SJSA1 (cell line): ENCODE measurements around the gene DPY30. TPM values are rescaled to one million over a fixed set of nuclear protein-coding genes. Genes with fewer than 3 reads are reported as not detected.
"Not testable (repeated sequence)": the region's sequence is repeated elsewhere in the genome, so short reads cannot be mapped to it uniquely, and the experiment has no call there.

Experiments
- DNase-seq, 2 experiments: peaks; one replicate each; pipeline ENCODE4 v3.0.0-alpha.2; 2015 to 2020; ENCODE audit warnings: low spot score in 2 of 2, low read depth in 1 of 2
- H3K27ac ChIP-seq: fragments of 250-450 bp; sonication (Bioruptor Pico); 2 replicates; pipeline ENCODE4 v1.5.1; 2020; ENCODE audit warnings: mild to moderate bottlenecking, moderate library complexity
- H3K27me3 ChIP-seq: fragments of 250-450 bp; sonication (Bioruptor Pico); replicated peaks from 2 replicates; pipeline ENCODE4 v1.5.1; 2020; ENCODE audit warnings: mild to moderate bottlenecking, moderate library complexity
- H3K36me3 ChIP-seq: fragments of 250-450 bp; sonication (Bioruptor Pico); 2 replicates; pipeline ENCODE4 v1.5.1; 2020; ENCODE audit warnings: mild to moderate bottlenecking
- H3K4me1 ChIP-seq: fragments of 250-450 bp; sonication (Bioruptor Pico); replicated peaks from 2 replicates; pipeline ENCODE4 v1.6.1; 2021; ENCODE audit warnings: mild to moderate bottlenecking
- H3K4me3 ChIP-seq: fragments of 250-450 bp; sonication (Bioruptor Pico); 2 replicates; pipeline ENCODE4 v1.5.1; 2020; ENCODE audit warnings: mild to moderate bottlenecking
- H3K9me3 ChIP-seq: fragments of 250-450 bp; sonication (Bioruptor Pico); replicated peaks from 2 replicates; pipeline ENCODE4 v1.5.1; 2020; ENCODE audit warnings: mild to moderate bottlenecking
- total RNA-seq: library from RNA; depleted of rRNA; stranded (reverse); fragments of >200 nt; shearing (Covaris generic); gene quantifications from 2 replicates; pipeline ENCODE4 v1.2.3, GENCODE V29; 2014

The DPY30 gene
- total RNA-seq, 1 experiment from 2014 or later, result 99.9 TPM

GRCh38 chr2:32043561-32043960 lies 4.0 kb upstream of the DPY30 start:
- Histone ChIP-seq H3K27ac (no peak overlapping the region), H3K27me3 (no peaks in the 10 kb centered on the region), H3K4me3 (no peak overlapping the region), H3K9me3 (no peaks in the 10 kb centered on the region), H3K36me3 (no peaks in the 10 kb centered on the region), H3K4me1 (peaks cover 9% of the 10 kb centered on the region; the same call in 1 of the 2 replicates)
- DNase-seq, result no peak

- H3K4me1 ChIP-seq, H3K9me3 ChIP-seq, H3K27ac ChIP-seq, DNase-seq, H3K4me3 ChIP-seq, H3K27me3 ChIP-seq: not testable (repeated sequence)
- H3K36me3 ChIP-seq, result peaks cover 26% of the 10 kb centered on the region
These were observed 5.3 kb downstream of the DPY30 start for GRCh38 chr2:32034198-32034887.

GRCh38 chr2:32018789-32019482 lies 20.7 kb downstream of the DPY30 start:
- not testable (repeated sequence) for H3K27ac ChIP-seq, H3K9me3 ChIP-seq, H3K4me3 ChIP-seq, H3K27me3 ChIP-seq, DNase-seq, H3K4me1 ChIP-seq
- peaks cover 12% of the 10 kb centered on the region for H3K36me3 ChIP-seq

DNA sequence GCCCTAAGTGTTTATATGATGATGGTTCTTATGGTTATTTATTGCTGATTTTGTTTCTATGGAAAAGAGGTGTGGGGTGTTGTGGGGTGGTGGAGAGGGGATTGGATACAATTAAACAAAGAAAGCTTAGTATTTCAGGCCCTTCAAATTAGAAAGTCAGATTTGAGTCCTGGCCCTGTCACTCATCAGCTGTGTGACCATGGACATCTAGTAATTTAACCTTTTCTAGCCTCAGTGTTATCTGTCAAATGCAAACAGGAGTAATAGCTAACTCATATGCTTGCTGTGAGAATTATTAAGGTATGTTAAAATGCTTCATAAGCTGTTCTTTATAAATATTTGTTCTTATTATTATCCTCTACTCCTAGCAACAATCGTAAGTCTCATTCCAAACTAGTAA lies 26.7 kb downstream of the DPY30 start:
- DNase-seq, result no peak
- H3K4me3 ChIP-seq, result no peak overlapping the region
- no peaks in the 10 kb centered on the region for H3K27me3 ChIP-seq
- no peak overlapping the region for H3K27ac ChIP-seq
- H3K4me1 ChIP-seq, result peaks cover 18% of the 10 kb centered on the region
- peaks cover 4% of the 10 kb centered on the region for H3K36me3 ChIP-seq
- H3K9me3 ChIP-seq, result no peaks in the 10 kb centered on the region

DNA sequence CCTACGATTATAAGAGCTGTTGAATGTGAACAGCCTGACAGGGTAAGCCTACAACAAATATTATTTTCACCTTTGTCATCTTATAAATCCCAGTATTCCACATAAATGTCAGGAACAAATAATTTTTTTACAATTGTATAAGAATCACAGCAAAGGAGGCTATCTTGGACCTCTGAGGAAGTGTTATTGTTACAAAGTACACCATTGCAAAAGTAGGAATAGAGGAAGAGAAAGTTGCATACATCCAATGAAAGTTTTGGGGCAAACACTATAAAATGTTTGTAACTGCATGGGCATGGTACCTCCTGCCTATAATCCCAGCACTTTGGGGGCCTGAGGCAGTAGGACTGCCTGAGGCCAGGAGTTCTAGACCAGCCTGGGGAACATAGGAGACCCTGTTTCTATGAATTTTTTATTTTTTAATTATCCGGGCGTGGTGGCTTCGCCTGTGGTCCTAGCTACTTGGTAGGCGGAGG lies 28.1 kb downstream of the DPY30 start:
- Histone ChIP-seq H3K4me1 (peaks cover 18% of the 10 kb centered on the region), H3K27ac (peak overlapping the region; percentile 76), H3K36me3 (peaks cover 4% of the 10 kb centered on the region), H3K4me3 (peak overlapping the region; percentile 92), H3K9me3 (no peaks in the 10 kb centered on the region), H3K27me3 (no peaks in the 10 kb centered on the region)
- no peak for DNase-seq

DNA sequence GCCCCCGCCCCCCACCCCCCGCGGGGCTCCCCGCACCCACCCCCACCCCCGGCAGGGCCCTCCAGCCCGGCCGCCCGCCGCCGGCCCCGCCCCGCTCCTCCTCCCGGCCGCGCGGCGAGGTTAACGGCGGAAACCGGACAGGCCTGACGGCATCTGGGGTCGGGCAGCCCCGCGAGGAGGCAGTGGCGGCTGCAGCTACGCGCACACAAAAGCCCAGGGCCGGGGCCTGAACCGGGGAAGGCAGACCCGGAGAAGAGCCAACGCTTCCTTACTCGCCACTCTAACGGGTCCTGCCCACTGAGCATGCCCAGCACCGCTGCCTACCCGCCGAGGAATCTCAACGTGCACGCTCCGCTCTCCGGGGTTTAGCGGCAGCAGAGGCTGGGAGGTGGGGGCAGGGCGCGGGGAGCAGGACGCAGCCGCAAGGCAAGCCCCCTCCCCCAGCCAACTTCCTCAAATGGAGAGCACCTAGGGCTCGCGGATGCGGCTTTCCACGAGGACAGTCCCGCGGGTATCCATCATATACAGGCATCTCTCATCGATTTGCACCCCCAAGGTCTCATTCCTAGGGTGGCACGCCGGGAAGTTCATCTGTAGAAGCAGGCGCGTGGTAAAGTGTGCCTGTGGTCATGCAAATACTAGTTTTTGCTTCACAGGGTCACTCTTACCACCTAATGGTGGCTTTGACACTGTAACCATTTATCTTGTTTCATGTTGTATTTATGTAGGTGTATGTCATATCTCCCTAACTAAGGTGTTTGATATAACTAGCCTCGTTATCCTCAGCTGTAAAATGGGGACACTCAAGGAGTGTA lies 28.7 kb downstream of the DPY30 start, which contains the start of gene MEMO1:
Gene MEMO1 (minus strand): TSS at position 339 of the 815 bp plus-strand sequence. CDS start 761 bp downstream, outside the sequence.
- Histone ChIP-seq H3K9me3 (no peaks in the 10 kb centered on the region), H3K4me3 (peak within 1 kb of the TSS; percentile 92), H3K27me3 (no peaks in the 10 kb centered on the region), H3K4me1 (peaks cover 18% of the 10 kb centered on the region), H3K27ac (peak within 1 kb of the TSS; percentile 76), H3K36me3 (peaks cover 4% of the 10 kb centered on the region)
- DNase-seq, result peak; percentile 96 to 97

GRCh38 chr2:32010280-32010669 lies 29.3 kb downstream of the DPY30 start:
- Histone ChIP-seq H3K4me1 (peaks cover 18% of the 10 kb centered on the region), H3K4me3 (peak overlapping the region; percentile 92)
- H3K27me3 ChIP-seq, H3K9me3 ChIP-seq, H3K27ac ChIP-seq, H3K36me3 ChIP-seq: not testable (repeated sequence)
- DNase-seq, result peak in 1 of 2 experiments; percentile 70

DNA sequence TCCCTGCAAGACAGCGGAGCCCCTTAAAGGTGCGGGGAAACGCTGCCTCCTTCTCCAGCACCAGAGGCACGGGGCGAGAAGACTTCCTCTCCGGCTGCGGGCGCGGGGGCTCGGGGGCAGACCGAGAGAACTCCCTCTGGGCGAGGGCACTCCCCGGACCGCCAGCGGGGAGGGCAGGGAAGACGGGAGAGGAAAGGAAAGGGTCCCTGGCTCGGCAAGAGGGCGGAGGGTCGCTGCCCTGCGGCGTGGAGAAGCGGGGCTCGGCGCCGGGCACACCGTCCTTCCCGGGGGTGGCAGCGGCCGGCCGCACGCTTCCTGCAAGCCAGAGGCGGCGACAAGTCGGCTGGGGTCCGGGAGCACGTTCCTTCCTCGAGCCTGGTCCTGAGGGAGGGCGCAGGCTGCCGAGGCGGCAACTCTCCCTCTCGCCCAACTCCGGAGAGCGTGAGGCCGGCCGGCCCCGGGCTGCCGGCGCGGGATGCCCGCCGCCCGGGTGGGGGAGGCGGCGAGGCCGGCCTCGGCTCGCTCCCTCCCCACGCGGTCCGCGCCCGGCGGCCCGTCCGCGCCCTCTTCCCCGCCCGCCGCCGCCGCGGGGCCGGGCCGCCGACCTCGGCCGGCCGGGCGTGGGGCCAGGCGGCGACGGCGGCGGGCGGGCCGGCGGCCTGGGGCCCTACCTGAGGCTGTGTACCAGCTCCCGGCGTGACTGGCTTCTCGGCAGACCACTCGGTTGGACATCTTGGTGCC lies 29.9 kb downstream of the DPY30 start:
- H3K4me3 ChIP-seq, result peak overlapping the region; percentile 92
- H3K27me3 ChIP-seq, result no peaks in the 10 kb centered on the region
- H3K36me3 ChIP-seq, result peaks cover 9% of the 10 kb centered on the region
- H3K27ac ChIP-seq, result peak overlapping the region; percentile 39
- peak; percentile 47 to 55 for DNase-seq
- peaks cover 18% of the 10 kb centered on the region for H3K4me1 ChIP-seq
- no peaks in the 10 kb centered on the region for H3K9me3 ChIP-seq

DNA sequence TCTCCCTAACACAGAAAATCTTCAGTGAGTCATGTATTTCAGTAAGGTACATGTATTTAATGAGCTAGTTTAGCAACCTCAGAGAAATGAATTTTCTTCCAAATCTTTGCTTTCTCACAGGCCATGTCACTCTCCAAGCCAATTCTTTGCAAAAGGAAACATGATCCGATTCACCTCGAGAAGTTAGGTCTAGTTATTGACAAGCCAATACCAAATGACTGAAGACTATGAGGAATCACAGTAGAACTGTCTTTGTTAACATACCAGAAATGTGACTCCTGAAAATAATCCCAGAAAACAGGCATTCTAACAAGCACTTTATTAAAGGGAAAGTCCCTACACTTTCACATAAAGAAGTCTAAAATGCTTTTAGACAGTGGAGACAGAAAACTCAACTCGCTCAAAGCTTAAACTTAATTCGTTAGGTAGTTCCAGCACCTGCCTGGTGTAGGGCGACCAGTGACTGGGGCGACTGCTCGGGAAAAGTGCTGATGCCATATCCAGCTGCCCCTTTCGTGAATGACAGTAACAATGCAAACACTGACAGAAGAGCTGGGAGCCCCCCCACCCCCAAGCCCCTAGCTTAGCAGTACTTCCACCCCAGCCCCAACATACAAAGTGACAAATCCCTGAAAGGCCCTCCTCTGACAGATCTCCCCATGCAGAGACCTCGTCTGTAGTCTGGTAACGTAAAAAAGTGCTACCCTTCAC lies 30.6 kb downstream of the DPY30 start:
- peak in 1 of 2 experiments; percentile 28 for DNase-seq
- Histone ChIP-seq H3K4me1 (peaks cover 18% of the 10 kb centered on the region), H3K4me3 (peak overlapping the region; percentile 92), H3K27me3 (no peaks in the 10 kb centered on the region), H3K27ac (no peak overlapping the region; the same call in 1 of the 2 replicates), H3K36me3 (peaks cover 9% of the 10 kb centered on the region), H3K9me3 (no peaks in the 10 kb centered on the region)

DNA sequence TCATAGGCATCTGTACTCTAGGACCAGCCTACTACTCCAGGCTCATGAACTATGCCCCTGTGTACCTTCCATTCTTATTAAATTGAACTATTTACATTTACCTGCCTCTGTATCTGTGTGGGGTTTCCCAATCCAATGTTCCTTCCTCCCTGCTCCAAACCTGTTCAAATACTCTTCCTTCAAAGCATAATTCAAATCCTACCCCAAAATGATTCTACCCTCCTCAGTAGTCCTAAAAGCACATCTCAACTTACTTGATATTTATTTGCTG lies 32.5 kb downstream of the DPY30 start:
- Histone ChIP-seq H3K36me3 (peaks cover 9% of the 10 kb centered on the region), H3K27me3 (no peaks in the 10 kb centered on the region), H3K9me3 (no peaks in the 10 kb centered on the region), H3K4me1 (peaks cover 18% of the 10 kb centered on the region), H3K4me3 (no peak overlapping the region), H3K27ac (no peak overlapping the region)
- DNase-seq, result no peak

DNA sequence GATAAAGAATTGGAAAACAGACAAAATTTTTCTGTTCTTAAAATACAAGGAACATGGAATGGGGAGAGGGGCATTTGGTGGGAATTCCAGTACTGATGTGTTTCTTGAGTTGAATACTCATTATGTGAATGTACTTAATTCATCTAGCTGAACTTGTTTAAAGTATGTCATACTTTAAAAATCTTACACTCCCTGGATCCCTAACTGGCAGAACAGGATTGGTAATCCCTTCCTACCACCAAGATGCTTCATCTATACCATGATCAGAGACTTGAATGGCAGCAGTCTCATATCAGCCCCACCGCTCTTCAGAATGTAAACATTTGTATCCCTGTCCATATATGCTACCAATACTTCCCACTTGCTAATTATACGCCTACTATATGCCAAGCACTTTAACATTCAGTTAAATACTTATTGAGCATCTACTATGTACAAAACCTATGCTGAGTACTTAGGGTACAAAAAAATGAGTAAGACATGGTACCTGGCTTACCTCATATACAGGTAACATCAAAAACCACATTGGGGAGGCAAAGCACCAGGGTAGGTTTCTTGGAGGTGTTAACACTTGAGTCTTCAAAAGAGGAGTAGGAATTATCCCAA lies 34.1 kb downstream of the DPY30 start:
- no peak overlapping the region for H3K27ac ChIP-seq
- H3K36me3 ChIP-seq, result peaks cover 9% of the 10 kb centered on the region
- H3K4me1 ChIP-seq, result peaks cover 10% of the 10 kb centered on the region
- no peak overlapping the region for H3K4me3 ChIP-seq
- no peaks in the 10 kb centered on the region for H3K27me3 ChIP-seq
- no peaks in the 10 kb centered on the region for H3K9me3 ChIP-seq
- DNase-seq, result no peak

DNA sequence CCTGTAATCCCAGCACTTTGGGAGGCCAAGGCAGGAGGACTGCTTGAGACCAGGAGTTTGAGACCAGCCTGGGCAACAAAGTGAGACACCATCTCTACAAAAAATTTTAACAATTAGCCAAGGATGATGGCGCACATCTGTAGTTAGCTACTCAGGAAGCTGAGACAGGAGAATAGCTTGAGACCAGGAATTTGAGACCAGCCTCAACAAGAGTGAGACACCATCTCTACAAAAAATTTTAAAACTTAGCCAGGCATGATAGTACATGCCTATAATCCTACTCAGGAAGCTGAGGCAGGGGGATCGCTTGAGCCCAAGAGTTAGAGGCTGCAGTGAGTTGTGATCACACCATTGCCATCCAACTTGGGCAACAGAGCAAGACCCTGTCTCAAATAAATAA lies 35.8 kb downstream of the DPY30 start:
- H3K36me3 ChIP-seq, result peaks cover 5% of the 10 kb centered on the region
- H3K9me3 ChIP-seq, result no peaks in the 10 kb centered on the region
- DNase-seq, result no peak
- H3K27me3 ChIP-seq, result no peaks in the 10 kb centered on the region
- no peak overlapping the region for H3K27ac ChIP-seq
- H3K4me1 ChIP-seq, result peaks cover 9% of the 10 kb centered on the region
- H3K4me3 ChIP-seq, result no peak overlapping the region
